ENCODE data around the gene HLA-DMB. TPM values are rescaled to one million over a fixed set of nuclear protein-coding genes. Genes with fewer than 3 reads are reported as not detected.

HLA-DMB gene
- total RNA-seq, 4 donors from 2014 or later: 8.0 to 17.2 (median 11.0) TPM

DNA sequence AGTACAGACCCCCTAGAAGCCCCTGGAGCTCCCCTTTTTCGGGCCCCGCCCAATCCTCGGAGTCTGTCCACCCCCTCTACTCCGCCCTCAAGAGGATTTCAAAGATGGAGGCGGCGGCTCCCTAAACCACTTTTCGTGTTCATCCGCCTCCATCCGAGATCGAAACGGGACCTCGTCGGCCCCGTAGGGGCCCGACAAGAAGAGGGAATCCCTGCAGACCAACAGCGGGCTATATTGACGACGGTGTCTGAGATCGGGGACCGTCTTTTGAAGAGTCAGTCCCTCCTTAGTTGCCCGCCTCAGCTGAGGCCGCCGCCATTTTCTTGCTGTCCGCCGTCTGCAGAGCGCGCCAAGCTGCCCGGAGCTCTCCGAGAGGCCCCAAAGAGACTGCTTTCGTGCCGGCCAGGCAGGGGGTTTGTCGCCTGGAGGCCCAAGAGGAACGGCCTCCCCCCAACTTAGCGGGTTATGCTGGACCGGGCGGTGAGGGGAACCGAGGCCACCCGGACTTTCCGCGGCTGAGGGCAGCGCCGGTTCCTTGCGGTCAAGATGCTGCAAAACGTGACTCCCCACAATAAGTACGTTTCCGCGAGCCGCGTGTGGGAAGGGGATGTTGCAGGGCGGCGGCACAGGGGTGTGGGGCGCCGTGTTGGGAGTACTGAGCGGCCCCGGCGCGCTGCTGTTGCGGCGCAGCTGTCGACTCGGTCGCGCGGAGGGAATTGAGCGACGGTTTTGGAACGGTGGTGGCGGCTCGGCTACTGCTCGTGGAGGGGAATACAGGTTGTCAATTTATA lies 31.7 kb upstream of the HLA-DMB start:
- H3K27me3 ChIP-seq: no peaks in the 10 kb centered on the region
- peaks cover 28 to 55% (median 44%) of the 10 kb centered on the region in 4 donors for H3K36me3 ChIP-seq
- H3K27ac ChIP-seq (replicated peaks in 1 of 4): peak overlapping the region; percentile 97 to 100 (median 99)
- H3K9me3 ChIP-seq: no peaks in the 10 kb centered on the region
- TF ChIP-seq, protein P1, sequence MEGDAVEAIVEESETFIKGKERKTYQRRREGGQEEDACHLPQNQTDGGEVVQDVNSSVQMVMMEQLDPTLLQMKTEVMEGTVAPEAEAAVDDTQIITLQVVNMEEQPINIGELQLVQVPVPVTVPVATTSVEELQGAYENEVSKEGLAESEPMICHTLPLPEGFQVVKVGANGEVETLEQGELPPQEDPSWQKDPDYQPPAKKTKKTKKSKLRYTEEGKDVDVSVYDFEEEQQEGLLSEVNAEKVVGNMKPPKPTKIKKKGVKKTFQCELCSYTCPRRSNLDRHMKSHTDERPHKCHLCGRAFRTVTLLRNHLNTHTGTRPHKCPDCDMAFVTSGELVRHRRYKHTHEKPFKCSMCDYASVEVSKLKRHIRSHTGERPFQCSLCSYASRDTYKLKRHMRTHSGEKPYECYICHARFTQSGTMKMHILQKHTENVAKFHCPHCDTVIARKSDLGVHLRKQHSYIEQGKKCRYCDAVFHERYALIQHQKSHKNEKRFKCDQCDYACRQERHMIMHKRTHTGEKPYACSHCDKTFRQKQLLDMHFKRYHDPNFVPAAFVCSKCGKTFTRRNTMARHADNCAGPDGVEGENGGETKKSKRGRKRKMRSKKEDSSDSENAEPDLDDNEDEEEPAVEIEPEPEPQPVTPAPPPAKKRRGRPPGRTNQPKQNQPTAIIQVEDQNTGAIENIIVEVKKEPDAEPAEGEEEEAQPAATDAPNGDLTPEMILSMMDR (IDR thresholded peaks at IDR 0.05): no peak
- TF ChIP-seq POLR2A (IDR thresholded peaks at IDR 0.05; ENCODE audit: low read depth): no peak
- no peak for TF ChIP-seq EP300 (IDR thresholded peaks at IDR 0.05)
- no peak for TF ChIP-seq POLR2AphosphoS5 (IDR thresholded peaks at IDR 0.05)
- intact Hi-C loops (cut with DNase I): no loop called here
- H3K4me1 ChIP-seq: peaks cover 33 to 39% (median 37%) of the 10 kb centered on the region in 4 donors
- no peak for DNase-seq (ENCODE audit: extremely low spot score)
- 0% methylated on average over 16 of the region's 70 CpGs for WGBS
- peak overlapping the region; percentile 59 to 87 (median 76) for H3K4me3 ChIP-seq

DNA sequence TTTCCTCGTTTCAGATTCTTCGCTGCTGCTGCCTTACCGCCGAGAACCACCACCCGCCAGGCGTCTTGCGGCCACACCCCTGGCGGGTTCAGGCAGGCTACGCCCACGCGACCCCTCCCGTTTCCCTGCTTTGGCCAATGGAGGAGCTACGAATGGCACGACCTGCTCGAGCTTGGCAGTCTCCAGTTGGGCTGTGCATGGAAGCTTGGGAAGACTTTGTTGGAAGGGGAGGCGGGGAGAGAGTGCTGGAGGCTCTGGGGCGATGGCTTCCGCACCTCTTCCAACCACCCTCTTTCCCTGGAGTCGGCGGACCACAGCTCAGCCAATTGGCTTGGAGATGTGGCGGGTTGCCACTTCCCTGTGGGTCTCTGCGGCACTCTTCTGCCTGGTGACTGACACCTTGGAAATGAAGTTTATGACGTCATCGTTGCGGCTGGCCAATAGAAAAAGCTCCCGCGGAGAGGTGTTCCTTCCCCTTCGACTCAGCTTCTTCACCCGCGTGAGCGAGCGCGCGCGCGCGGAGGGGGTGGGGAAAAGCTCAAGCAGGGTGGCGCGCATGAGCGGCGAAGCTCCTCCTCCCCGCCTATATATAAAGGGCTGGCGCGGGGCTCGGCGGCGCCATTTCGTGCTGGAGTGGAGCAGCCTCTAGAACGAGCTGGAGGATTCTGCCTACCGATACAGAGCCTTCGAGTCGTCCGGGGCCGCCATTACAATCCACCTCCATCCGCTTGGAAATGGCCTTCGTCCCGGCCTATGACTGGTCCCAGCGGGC lies 30.9 kb upstream of the HLA-DMB start:
- DNase-seq (ENCODE audit: extremely low spot score): peak; percentile 100
- Histone ChIP-seq H3K36me3 (peaks cover 20 to 47% (median 36%) of the 10 kb centered on the region in 4 donors), H3K27ac (replicated peaks in 1 of 4) (peak overlapping the region; percentile 97 to 100 (median 99)), H3K9me3 (no peaks in the 10 kb centered on the region), H3K4me1 (peaks cover 32 to 39% (median 37%) of the 10 kb centered on the region in 4 donors), H3K4me3 (peak overlapping the region; percentile 59 to 87 (median 76)), H3K27me3 (no peaks in the 10 kb centered on the region)
- intact Hi-C loops (cut with DNase I): no loop called here
- peak in 1 of 2 donors; percentile 93 for TF ChIP-seq POLR2AphosphoS5 (IDR thresholded peaks at IDR 0.05)
- TF ChIP-seq, protein P1 (IDR thresholded peaks at IDR 0.05): peak in 1 of 3 experiments; percentile 8
- TF ChIP-seq EP300 (IDR thresholded peaks at IDR 0.05): no peak
- TF ChIP-seq POLR2A (IDR thresholded peaks at IDR 0.05; ENCODE audit: low read depth): peak; percentile 99
- 0% methylated on average over 6 of the region's 58 CpGs for WGBS

DNA sequence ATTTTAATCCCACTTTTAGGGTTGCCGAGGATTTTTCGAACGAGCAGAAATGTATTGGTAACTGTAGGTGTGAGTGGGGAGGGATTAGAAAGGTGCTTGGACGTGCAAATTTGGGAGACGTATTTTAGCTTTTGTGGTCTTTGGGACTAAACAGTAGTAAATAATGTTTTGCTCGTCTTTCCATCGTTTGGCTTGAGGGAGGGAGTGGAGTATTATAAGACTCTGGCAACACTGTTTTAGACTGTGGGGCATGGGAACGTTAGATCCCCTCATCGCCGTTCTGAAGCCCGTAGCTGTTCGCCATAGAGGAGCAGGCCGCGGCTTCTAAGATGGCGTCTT lies 30.4 kb upstream of the HLA-DMB start:
- Histone ChIP-seq H3K36me3 (peaks cover 15 to 41% (median 31%) of the 10 kb centered on the region in 4 donors), H3K4me3 (peak overlapping the region; percentile 59 to 87 (median 76)), H3K9me3 (no peaks in the 10 kb centered on the region), H3K27ac (replicated peaks in 1 of 4) (peak overlapping the region; percentile 97 to 100 (median 99)), H3K4me1 (peaks cover 32 to 39% (median 37%) of the 10 kb centered on the region in 4 donors), H3K27me3 (no peaks in the 10 kb centered on the region)
- 3% methylated on average over 13 of the region's 15 CpGs for WGBS
- no peak for DNase-seq (ENCODE audit: extremely low spot score)
- TF ChIP-seq EP300 (IDR thresholded peaks at IDR 0.05) (no peak), POLR2AphosphoS5 (IDR thresholded peaks at IDR 0.05) (no peak), POLR2A (IDR thresholded peaks at IDR 0.05; ENCODE audit: low read depth) (no peak)
- TF ChIP-seq, protein P1 (IDR thresholded peaks at IDR 0.05): no peak
- intact Hi-C loops (cut with DNase I): no loop called here

DNA sequence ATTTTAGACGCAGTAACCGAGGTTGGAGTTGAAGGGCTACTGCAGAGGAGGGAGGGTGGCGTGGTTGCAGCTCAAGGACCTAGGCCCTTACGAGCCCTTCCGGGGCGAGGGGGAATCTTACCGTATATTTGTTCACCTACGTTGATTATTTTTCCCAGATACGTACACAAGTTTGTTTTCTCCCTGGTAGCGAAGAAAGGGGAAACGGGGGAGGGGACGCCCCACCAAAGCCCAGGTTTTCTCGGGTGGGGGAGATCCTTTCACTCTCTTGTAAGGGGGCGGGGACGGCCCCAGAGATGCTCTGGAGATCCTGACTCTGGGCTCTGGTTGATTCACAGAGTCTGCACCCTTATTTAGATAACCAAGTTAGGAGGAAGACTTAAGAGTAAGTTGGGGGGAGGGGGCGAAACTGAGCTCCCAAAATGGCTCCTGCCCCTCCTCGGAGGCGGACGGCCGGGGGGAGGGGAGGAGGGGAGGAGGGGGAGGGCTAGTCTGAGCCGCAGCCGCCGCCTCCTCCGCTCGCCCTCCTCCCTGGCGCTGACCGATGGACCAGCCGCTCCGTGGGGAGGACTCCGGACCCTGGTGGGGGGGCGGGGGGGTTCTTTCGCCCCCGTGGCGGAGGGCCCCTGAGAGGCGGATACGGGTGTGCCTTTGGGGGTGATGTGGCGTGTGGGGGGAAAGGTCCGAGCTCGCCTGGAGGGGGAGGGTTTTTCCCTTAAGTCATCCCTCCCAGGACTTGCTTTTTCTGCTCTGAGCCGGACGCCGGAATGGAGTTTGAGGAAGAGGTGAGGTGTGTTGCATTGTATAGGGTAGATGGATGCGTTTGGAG lies 29.8 kb upstream of the HLA-DMB start:
- Histone ChIP-seq H3K9me3 (no peaks in the 10 kb centered on the region), H3K27ac (replicated peaks in 1 of 4) (peak overlapping the region; percentile 97 to 100 (median 99)), H3K27me3 (no peaks in the 10 kb centered on the region), H3K36me3 (peaks cover 9 to 35% (median 25%) of the 10 kb centered on the region in 4 donors), H3K4me3 (peak overlapping the region; percentile 59 to 87 (median 76)), H3K4me1 (peaks cover 28 to 38% (median 37%) of the 10 kb centered on the region in 4 donors)
- WGBS: 0% methylated on average over 23 of the region's 43 CpGs
- intact Hi-C loops (cut with DNase I): no loop called here
- peak; percentile 97 for DNase-seq (ENCODE audit: extremely low spot score)
- TF ChIP-seq POLR2AphosphoS5 (IDR thresholded peaks at IDR 0.05) (peak in 1 of 2 donors; percentile 52), POLR2A (IDR thresholded peaks at IDR 0.05; ENCODE audit: low read depth) (no peak)

Data from esophagus muscularis mucosa (tissue), 4 donors.